ENCODE results near the gene ISOC2. TPM values are rescaled to one million over a fixed set of nuclear protein-coding genes. Genes with fewer than 3 reads are reported as not detected.
"Not testable (repeated sequence)": the region's sequence is repeated elsewhere in the genome, so short reads cannot be mapped to it uniquely, and the experiment has no call there.

ISOC2 gene
- total RNA-seq, 4 donors from 2014 or later = 71.1 to 142 (median 97.6) TPM

DNA sequence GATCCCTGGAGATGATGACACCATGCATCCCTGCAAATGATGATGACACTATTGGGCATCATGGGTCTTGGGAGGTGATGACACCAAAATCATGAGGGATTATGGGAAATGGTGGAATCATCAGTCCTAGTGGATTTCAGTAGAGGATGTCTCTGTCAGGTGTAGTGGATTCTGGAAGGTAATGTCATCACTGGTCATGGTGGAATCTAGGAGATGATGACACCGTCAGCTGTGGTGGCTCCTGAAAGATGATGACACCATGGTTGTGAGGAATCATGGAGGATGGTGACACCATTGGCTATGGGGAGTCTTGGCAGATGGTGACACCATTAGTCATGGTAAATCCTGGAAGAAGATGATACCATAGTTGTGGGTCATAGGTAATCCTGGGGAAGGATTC is 30.3 kb downstream of the ISOC2 start:
- Histone ChIP-seq H3K27me3 (peaks cover 61% of the 10 kb centered on the region), H3K4me1 (no peaks in the 10 kb centered on the region), H3K36me3 (no peaks in the 10 kb centered on the region), H3K27ac (no peak overlapping the region), H3K4me3 (no peak overlapping the region), H3K9me3 (no peaks in the 10 kb centered on the region)
- whole genome bisulfite sequencing, 2 donors (ENCODE audit: low coverage in 1 of 2) = 94% methylated on average over 1 of the region's 1 CpG; no CpG with 5 or more reads in 1 of the 2 donors
- no peak for DNase-seq
- intact Hi-C loops (cut with DNase I; ENCODE audit: low total_unique reads) (no loop called here), in situ Hi-C loops (cut with MboI; ENCODE audit: low pct_ligation_motif_present in 1 of 4, low pct_unique_long_range_greater_than_20kb in 1 of 4, low sequenced_read_pairs in 3 of 4) (no loop called here)
- TF ChIP-seq POLR2AphosphoS5 (IDR thresholded peaks at IDR 0.05) = no peak
- TF ChIP-seq POLR2A (IDR thresholded peaks at IDR 0.05) = no peak
- TF ChIP-seq, protein P1, sequence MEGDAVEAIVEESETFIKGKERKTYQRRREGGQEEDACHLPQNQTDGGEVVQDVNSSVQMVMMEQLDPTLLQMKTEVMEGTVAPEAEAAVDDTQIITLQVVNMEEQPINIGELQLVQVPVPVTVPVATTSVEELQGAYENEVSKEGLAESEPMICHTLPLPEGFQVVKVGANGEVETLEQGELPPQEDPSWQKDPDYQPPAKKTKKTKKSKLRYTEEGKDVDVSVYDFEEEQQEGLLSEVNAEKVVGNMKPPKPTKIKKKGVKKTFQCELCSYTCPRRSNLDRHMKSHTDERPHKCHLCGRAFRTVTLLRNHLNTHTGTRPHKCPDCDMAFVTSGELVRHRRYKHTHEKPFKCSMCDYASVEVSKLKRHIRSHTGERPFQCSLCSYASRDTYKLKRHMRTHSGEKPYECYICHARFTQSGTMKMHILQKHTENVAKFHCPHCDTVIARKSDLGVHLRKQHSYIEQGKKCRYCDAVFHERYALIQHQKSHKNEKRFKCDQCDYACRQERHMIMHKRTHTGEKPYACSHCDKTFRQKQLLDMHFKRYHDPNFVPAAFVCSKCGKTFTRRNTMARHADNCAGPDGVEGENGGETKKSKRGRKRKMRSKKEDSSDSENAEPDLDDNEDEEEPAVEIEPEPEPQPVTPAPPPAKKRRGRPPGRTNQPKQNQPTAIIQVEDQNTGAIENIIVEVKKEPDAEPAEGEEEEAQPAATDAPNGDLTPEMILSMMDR (IDR thresholded peaks at IDR 0.05) = no peak
- TF ChIP-seq EP300 (IDR thresholded peaks at IDR 0.05; ENCODE audit: low read depth) = no peak

DNA sequence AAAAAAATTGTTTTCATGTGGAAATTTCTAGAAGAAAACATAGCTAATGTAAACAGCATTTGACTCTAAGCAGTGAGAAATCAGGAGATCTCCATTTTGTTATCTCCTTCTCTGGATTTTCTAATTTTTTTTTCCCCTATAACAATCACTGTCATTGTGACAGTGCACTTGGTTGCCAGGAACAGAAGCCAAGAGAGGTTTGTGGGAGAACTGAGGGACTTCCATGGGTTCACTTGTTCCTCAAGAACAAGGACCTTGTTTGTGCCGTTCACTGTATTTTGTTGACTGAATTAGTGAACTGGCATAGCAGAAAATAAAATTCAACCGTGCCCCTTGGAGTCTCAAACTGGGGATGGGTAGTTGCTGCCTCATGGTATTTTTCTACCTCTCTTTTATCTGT is 35.4 kb downstream of the ISOC2 start:
- in situ Hi-C loops (cut with MboI; ENCODE audit: low pct_ligation_motif_present in 1 of 4, low pct_unique_long_range_greater_than_20kb in 1 of 4, low sequenced_read_pairs in 3 of 4) (loop anchor here in 2 of 4 donors (10.0 kb wide), 1 partner anchor 281 kb away; the partner anchor contains the start of gene TNNT1 (in 2 of the 2)), intact Hi-C loops (cut with DNase I; ENCODE audit: low total_unique reads) (no loop called here)
- Histone ChIP-seq H3K4me1 (no peaks in the 10 kb centered on the region), H3K9me3 (no peaks in the 10 kb centered on the region), H3K36me3 (no peaks in the 10 kb centered on the region), H3K27ac (no peak overlapping the region), H3K27me3 (peaks cover 46% of the 10 kb centered on the region), H3K4me3 (no peak overlapping the region)
- 29 to 64% methylated on average over 2 of the region's 2 CpGs for WGBS, 2 donors (ENCODE audit: low coverage in 1 of 2)
- no peak for DNase-seq
- TF ChIP-seq POLR2AphosphoS5 (IDR thresholded peaks at IDR 0.05) (no peak), EP300 (IDR thresholded peaks at IDR 0.05; ENCODE audit: low read depth) (no peak), POLR2A (IDR thresholded peaks at IDR 0.05) (no peak)
- TF ChIP-seq, protein P1 (IDR thresholded peaks at IDR 0.05) = no peak

DNA sequence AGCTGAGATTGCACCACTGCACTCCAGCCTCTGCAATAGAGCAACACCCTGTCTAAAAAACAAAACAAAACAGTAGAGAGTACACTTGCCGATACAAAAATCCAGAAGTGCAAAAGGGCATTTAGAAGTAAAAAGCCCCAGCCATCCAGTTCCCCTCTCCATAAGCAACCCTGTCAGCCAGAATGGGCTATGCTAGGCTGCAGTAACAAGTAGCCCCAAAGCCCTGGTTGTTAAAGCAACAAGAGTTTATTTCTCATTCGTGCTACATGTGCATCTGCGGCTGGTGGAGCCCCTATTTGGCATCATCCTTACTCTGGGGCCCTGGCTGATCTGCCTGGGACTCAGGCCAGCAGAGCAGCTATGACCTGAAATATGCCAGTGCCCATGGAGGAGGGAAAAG is 36.9 kb downstream of the ISOC2 start:
- in situ Hi-C loops (cut with MboI; ENCODE audit: low pct_ligation_motif_present in 1 of 4, low pct_unique_long_range_greater_than_20kb in 1 of 4, low sequenced_read_pairs in 3 of 4) (loop anchor here in 3 of 4 donors (10.0 to 25.0 kb wide), 2 partner anchors 137 to 280 kb away; partner anchors contain the start of genes BRSK1 (in 2 of the 3), HSPBP1 (in 2 of the 3) and TNNT1 (in 2 of the 3)), intact Hi-C loops (cut with DNase I; ENCODE audit: low total_unique reads) (no loop called here)
- no peak overlapping the region for H3K4me3 ChIP-seq
- WGBS, 2 donors (ENCODE audit: low coverage in 1 of 2) = 81 to 100% methylated on average over 1 to 3 of the region's 3 CpGs
- no peaks in the 10 kb centered on the region for H3K4me1 ChIP-seq
- no peaks in the 10 kb centered on the region for H3K36me3 ChIP-seq
- DNase-seq = no peak
- no peak overlapping the region for H3K27ac ChIP-seq
- peaks cover 39% of the 10 kb centered on the region for H3K27me3 ChIP-seq
- no peaks in the 10 kb centered on the region for H3K9me3 ChIP-seq
- no peak for TF ChIP-seq EP300 (IDR thresholded peaks at IDR 0.05; ENCODE audit: low read depth)
- no peak for TF ChIP-seq POLR2AphosphoS5 (IDR thresholded peaks at IDR 0.05)
- TF ChIP-seq, protein P1 (IDR thresholded peaks at IDR 0.05) = no peak
- TF ChIP-seq POLR2A (IDR thresholded peaks at IDR 0.05) = no peak

DNA sequence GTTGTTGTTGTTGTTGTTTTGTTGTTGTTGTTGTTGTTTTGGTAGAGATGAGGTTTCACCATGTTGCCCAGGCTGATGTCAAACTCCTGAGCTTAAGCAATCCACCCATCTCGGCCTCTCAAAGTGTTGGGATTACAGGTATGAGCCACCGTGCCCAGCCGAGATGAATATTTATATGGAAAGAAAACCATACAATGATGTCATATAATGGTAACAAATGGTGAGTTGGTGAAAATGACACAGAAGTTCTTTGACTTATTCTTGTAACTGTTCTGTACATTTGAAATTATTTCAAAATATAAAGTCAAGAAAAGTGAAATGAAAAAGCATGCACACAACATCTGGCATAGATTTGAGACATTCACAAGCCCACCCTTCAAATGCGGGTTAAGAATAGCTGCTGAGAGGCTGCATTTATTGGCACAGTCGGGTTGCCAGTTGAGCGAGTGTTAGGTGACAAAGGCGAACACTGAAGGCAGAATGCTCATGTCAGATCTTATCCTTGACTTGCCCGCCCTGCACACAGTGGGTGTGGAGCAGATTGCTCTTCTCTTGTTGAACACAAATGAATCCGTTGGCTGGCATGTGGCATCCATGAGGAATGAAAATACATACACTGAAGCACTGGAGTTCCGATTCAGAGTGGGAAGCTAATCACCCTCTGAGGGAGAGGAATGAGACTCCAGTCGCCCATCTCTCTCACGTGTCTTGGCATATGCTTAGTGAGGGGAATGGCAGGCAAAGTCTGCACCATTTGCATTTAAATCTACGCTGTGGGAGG is 38.0 kb downstream of the ISOC2 start:
- Histone ChIP-seq H3K4me3 (no peak overlapping the region), H3K36me3 (no peaks in the 10 kb centered on the region), H3K27me3 (peaks cover 38% of the 10 kb centered on the region), H3K9me3 (no peaks in the 10 kb centered on the region), H3K4me1 (no peaks in the 10 kb centered on the region), H3K27ac (no peak overlapping the region)
- WGBS, 2 donors (ENCODE audit: low coverage in 1 of 2) = 66 to 69% methylated on average over 12 to 13 of the region's 13 CpGs
- DNase-seq = no peak
- no peak for TF ChIP-seq POLR2A (IDR thresholded peaks at IDR 0.05)
- TF ChIP-seq, protein P1 (IDR thresholded peaks at IDR 0.05) = no peak
- no peak for TF ChIP-seq POLR2AphosphoS5 (IDR thresholded peaks at IDR 0.05)
- no peak for TF ChIP-seq EP300 (IDR thresholded peaks at IDR 0.05; ENCODE audit: low read depth)
- in situ Hi-C loops (cut with MboI; ENCODE audit: low pct_ligation_motif_present in 1 of 4, low pct_unique_long_range_greater_than_20kb in 1 of 4, low sequenced_read_pairs in 3 of 4) (loop anchor here in 3 of 4 donors (10.0 to 25.0 kb wide), 2 partner anchors 136 to 279 kb away; partner anchors contain the start of genes BRSK1 (in 2 of the 3), HSPBP1 (in 2 of the 3) and TNNT1 (in 2 of the 3)), intact Hi-C loops (cut with DNase I; ENCODE audit: low total_unique reads) (no loop called here)

DNA sequence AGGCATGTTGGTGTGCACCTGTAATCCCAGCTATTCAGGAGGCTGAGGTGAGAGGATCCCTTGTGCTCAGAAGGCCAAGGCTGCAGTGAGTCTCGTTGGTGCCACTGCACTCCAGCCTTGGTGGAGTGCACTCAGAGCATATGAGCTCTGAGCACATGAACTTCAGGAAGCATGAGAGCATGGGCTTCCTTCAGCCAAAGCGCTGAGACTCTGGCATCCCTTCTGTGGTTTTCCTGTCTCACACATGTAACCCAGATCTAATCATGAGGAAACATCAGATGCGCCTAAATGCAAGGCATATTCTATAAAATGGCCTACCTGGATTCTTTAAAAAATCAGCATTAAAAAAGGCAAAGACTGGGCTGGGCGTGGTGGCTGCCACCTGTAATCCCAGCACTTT is 40.2 kb downstream of the ISOC2 start:
- H3K4me1 ChIP-seq; intact Hi-C loops (cut with DNase I; ENCODE audit: low total_unique reads); DNase-seq; H3K27ac ChIP-seq; H3K9me3 ChIP-seq; H3K36me3 ChIP-seq; H3K4me3 ChIP-seq: not testable (repeated sequence)
- H3K27me3 ChIP-seq = peaks cover 26% of the 10 kb centered on the region
- in situ Hi-C loops (cut with MboI; ENCODE audit: low pct_ligation_motif_present in 1 of 4, low pct_unique_long_range_greater_than_20kb in 1 of 4, low sequenced_read_pairs in 3 of 4) = loop anchor here in 3 of 4 donors (10.0 to 25.0 kb wide), 2 partner anchors 134 to 276 kb away; partner anchors contain the start of genes BRSK1 (in 2 of the 3), HSPBP1 (in 2 of the 3) and TNNT1 (in 2 of the 3)
- 65 to 66% methylated on average over 4 of the region's 4 CpGs for whole genome bisulfite sequencing, 2 donors (ENCODE audit: low coverage in 1 of 2)

Data from transverse colon (tissue), 4 donors.